Subcutaneous adipose tissue (tissue), 4 donors: ENCODE results near the gene PTPRN2. TPM values are rescaled to one million over a fixed set of nuclear protein-coding genes. Genes with fewer than 3 reads are reported as not detected.

Experiments used
- total RNA-seq, 4 donors: library from RNA; depleted of rRNA; stranded (reverse); fragments of >200 nt; gene quantifications; one replicate each; pipeline ENCODE4 v1.1.0, GENCODE V29; 2016
- TF ChIP-seq, protein P1 (sequence below): fragments of 450-650 bp; IDR thresholded peaks from one replicate; pipeline ENCODE4 v1.5.1; 2016; ENCODE audit warnings: low read depth, mild to moderate bottlenecking, control low read depth, antibody characterized with exemption, moderate library complexity

PTPRN2 gene
- total RNA-seq, 4 donors from 2014 or later: 2.0 to 4.6 (median 3.7) TPM

DNA sequence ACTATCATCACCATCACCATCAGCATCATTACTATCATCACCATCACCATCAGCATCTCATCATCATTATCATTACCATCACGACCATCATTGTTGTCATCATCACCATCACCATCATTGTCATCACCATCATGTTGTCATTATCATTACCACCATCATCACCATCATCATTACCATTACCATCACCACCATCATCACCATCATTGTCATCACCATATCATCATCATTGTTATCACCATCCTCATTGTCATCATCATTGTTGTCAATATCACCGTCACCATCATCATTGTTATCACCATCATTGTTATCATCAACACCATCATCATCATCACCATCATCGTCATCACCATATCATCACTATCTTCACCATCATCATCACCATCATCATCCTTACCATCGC is 124.3 kb downstream of the PTPRN2 start:
- TF ChIP-seq, protein P1, sequence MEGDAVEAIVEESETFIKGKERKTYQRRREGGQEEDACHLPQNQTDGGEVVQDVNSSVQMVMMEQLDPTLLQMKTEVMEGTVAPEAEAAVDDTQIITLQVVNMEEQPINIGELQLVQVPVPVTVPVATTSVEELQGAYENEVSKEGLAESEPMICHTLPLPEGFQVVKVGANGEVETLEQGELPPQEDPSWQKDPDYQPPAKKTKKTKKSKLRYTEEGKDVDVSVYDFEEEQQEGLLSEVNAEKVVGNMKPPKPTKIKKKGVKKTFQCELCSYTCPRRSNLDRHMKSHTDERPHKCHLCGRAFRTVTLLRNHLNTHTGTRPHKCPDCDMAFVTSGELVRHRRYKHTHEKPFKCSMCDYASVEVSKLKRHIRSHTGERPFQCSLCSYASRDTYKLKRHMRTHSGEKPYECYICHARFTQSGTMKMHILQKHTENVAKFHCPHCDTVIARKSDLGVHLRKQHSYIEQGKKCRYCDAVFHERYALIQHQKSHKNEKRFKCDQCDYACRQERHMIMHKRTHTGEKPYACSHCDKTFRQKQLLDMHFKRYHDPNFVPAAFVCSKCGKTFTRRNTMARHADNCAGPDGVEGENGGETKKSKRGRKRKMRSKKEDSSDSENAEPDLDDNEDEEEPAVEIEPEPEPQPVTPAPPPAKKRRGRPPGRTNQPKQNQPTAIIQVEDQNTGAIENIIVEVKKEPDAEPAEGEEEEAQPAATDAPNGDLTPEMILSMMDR: no peak

DNA sequence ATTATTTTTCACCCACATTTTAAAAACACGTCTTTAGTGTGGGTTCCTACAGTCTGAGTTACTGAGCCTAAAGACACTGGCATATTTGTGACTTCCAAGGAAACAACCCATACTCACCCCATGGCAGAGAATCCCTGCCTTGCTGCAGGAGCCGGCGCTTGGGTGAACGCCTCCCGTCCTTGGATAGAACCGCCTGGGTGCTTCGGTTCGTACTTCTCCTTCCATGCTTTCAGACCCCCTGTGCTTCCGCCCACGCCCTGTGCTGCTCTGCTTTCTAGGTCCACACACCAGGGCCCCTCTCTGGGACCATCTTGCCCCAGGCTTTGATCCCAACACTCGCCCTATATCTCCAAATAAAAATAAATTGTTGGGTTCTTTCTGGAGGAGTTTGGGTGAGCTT is 125.8 kb downstream of the PTPRN2 start:
- TF ChIP-seq, protein P1: no peak

DNA sequence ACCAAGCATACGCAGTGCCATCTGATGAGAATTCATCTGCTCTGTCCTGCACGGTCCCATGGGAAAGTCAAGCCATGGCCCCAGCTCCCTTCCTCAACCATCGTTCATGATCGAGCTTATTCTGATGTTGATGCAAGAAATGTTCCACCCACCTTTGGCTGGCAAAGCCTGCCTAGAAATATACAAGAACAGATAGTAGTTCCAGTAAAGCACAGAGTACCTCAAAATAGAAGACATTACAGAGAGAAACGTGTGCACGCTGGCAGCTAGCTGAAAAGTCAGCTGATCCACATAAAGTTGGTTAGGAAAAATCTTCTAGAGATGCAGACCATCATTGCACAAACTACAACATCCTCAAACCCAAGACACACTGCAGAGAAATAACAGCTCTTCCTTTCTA is 127.0 kb downstream of the PTPRN2 start:
- TF ChIP-seq, protein P1: no peak

DNA sequence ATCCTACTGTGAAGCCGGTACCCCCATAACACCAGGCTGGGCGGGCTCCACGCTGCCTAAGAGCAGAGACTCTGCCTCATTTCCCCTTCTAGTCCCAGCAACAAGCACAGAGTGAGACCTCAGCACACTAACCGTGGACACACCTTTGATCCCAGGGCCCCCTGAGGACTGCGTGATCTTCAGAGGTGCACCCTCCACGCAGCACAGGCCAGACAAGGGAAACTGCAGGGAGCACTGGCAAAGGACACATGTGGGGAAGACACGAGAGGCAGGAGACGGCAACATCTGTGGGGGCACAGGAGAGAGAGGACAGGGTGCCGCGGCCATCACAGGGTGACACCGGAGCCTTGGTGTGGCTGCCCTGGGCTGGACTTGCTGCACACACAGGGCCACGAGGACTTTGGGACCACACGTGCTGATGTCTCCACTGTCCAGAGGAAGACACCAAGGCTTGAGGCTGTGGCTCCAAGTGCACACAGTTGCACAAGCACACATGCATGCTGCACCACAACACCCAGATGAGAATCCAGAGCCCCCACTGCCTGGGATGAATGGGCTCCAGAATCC is 128.8 kb downstream of the PTPRN2 start:
- TF ChIP-seq, protein P1: no peak

DNA sequence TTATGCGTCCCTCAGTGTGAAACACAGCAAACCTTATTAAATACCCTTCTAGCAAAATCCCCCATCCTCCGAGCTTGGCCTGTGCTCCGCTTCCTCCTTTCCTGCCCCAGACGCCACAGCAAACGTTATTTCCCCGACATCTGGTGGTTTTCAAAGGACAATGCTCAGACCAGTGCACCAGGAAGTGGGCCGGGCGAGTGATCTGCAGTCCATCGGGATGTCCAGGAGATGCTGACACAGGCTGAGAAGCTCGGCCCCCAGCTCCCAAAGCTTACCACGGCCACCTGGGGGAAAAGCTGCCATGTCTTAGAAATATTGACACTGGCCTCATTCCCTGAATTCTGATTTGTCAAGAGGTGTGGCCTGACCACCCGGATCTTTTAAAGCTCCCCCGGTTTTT is 129.5 kb downstream of the PTPRN2 start:
- TF ChIP-seq, protein P1: no peak

DNA sequence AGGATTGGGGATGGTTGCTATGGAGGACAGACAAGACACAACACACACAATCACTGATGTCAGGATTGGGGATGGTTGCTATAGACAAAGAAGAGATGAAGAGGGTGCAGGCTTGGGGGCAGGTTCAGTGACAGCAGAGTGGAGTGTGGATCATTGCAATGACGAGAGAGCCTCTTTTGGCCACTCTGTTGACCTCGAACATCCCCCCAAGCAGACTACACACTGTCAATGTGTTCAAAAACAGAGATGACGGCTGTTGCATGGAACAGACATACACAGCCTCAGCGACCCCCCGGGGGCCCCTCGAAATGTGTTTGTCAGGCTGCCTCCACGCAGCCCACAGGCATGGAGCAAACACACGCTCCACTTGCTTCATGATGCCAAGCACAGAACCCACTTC is 133.0 kb downstream of the PTPRN2 start:
- TF ChIP-seq, protein P1: no peak

DNA sequence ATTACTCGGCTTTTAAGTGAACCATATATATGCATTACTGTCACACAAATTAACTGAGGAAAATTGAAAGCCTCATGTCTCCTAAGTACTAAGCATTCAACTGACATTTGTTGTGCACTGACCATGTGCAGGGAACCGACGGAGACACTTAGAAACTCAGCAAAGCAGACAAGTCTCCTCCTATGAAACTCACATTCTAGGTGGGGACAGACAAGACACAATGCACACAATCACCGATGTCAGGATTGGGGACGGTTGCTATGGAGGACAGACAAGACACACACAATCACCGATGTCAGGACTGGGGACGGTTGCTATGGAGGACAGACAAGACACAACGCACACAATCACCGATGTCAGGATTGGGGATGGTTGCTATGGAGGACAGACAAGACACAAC is 134.0 kb downstream of the PTPRN2 start:
- TF ChIP-seq, protein P1: no peak
